ENCODE results near the gene CLSTN2. TPM values are rescaled to one million over a fixed set of nuclear protein-coding genes. Genes with fewer than 3 reads are reported as not detected.

CLSTN2 gene
- total RNA-seq, 1 experiment from 2014 or later = 0.68 TPM

DNA sequence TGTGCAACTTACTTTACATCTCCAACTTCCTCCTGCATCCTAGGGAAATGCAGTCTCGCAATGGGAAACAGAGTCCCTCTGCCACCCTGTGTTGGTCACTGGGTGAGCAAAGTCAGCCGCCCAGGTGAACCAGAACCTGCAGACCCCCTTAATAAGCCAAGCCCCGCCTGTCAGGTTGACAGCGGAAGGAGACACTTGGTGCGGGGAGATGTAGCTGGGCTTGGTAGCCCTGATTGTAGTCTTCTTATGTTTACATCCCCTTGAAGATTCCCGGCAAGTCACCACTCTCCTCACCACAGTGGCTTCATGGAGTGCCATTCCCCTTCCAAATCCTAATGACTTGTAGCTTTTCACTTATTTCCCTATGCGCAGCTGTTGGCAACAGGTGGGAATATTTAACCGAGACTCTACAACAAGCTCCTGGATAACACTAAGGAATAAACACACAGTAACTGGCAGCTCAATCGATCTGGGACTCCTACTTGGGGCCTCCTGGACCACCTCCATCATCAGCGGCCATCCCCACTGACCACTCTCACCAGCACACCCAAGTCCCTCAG is 17.7 kb upstream of the CLSTN2 start:
- TF ChIP-seq, protein P1, sequence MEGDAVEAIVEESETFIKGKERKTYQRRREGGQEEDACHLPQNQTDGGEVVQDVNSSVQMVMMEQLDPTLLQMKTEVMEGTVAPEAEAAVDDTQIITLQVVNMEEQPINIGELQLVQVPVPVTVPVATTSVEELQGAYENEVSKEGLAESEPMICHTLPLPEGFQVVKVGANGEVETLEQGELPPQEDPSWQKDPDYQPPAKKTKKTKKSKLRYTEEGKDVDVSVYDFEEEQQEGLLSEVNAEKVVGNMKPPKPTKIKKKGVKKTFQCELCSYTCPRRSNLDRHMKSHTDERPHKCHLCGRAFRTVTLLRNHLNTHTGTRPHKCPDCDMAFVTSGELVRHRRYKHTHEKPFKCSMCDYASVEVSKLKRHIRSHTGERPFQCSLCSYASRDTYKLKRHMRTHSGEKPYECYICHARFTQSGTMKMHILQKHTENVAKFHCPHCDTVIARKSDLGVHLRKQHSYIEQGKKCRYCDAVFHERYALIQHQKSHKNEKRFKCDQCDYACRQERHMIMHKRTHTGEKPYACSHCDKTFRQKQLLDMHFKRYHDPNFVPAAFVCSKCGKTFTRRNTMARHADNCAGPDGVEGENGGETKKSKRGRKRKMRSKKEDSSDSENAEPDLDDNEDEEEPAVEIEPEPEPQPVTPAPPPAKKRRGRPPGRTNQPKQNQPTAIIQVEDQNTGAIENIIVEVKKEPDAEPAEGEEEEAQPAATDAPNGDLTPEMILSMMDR (conservative IDR thresholded peaks at IDR 0.05) = no peak
- Histone ChIP-seq H3K18ac (ENCODE audit: insufficient read length, low read depth, low read length) (no peak overlapping the region), H3K27me3 (ENCODE audit: insufficient read depth, low read length) (no peaks in the 10 kb centered on the region; the same call in 1 of the 2 replicates), H2BK12ac (ENCODE audit: insufficient read length, low read depth, low read length) (no peak overlapping the region), H3K79me1 (ENCODE audit: insufficient read depth, low read depth, low read length, poor library complexity, severe bottlenecking) (no peaks in the 10 kb centered on the region), H3K9ac (ENCODE audit: extremely low read depth, insufficient read length, low read length) (no peak overlapping the region), H4K5ac (ENCODE audit: insufficient read length, low read depth, low read length) (no peak overlapping the region), H2BK15ac (ENCODE audit: low read depth, low read length) (no peak overlapping the region), H3K4me1 (ENCODE audit: insufficient read depth, low read length) (no peaks in the 10 kb centered on the region), H3K9me3 (ENCODE audit: control insufficient read depth, low read depth, low read length) (no peaks in the 10 kb centered on the region), H3K14ac (ENCODE audit: insufficient read depth, low read length) (no peak overlapping the region), H2AK5ac (ENCODE audit: insufficient read length, low read length) (no peak overlapping the region), H4K20me1 (ENCODE audit: control insufficient read depth, insufficient read depth, insufficient read length) (peaks cover 4% of the 10 kb centered on the region), H3T11ph (ENCODE audit: low read length) (no peak overlapping the region), H2BK20ac (ENCODE audit: low read depth, low read length, poor library complexity, severe bottlenecking) (no peak overlapping the region), H3K23ac (ENCODE audit: insufficient read length, low read depth, low read length) (no peak overlapping the region), H3K4me2 (ENCODE audit: insufficient read depth, insufficient read length, low read length) (no peak overlapping the region), H3K23me2 (ENCODE audit: insufficient read length, low read depth, low read length, poor library complexity, severe bottlenecking) (no peaks in the 10 kb centered on the region), H4K8ac (replicated peaks; ENCODE audit: insufficient read length, low read depth, low read length) (no peak overlapping the region), H3K4ac (ENCODE audit: low read depth, low read length) (no peak overlapping the region), H3K56ac (ENCODE audit: insufficient read length, low read depth, low read length) (no peak overlapping the region), H2BK120ac (ENCODE audit: low read depth, low read length, poor library complexity, severe bottlenecking) (no peak overlapping the region), H2AFZ (ENCODE audit: low read length) (no peak overlapping the region), H3K79me2 (ENCODE audit: insufficient read depth, low read length) (no peaks in the 10 kb centered on the region), H2BK5ac (ENCODE audit: insufficient read length, low read length) (no peak overlapping the region), H4K91ac (ENCODE audit: insufficient read length, low read depth, low read length) (no peak overlapping the region), H3K27ac (ENCODE audit: insufficient read length, low read depth, low read length) (no peak overlapping the region)
- H3K27ac Mint-ChIP-seq = no peak overlapping the region
- no peaks in the 10 kb centered on the region for H3K4me1 Mint-ChIP-seq
- H3K9me3 Mint-ChIP-seq = peaks cover 0 to 2% of the 10 kb centered on the region in 2 experiments; a peak in 2 of 5 replicates
- WGBS (ENCODE audit: extremely low coverage, insufficient read length, low lambda C conversion rate) = no CpG with 5 or more reads among the region's 10 CpGs
- no peak overlapping the region for H3K4me3 Mint-ChIP-seq
- H3K27me3 Mint-ChIP-seq (ENCODE audit: low read depth) = peaks cover 3% of the 10 kb centered on the region
- no peaks in the 10 kb centered on the region; a peak in 1 of 7 replicates for H3K36me3 Mint-ChIP-seq (ENCODE audit: insufficient read depth in 1 of 3, low read depth in 3 of 3)
- DNase-seq = no peak

All from H9 (cell line).